ENCODE data around the gene FBXW9.
A peak's percentile ranks its signal among the peaks of the same experiment; 100 is the strongest.
"Not testable (repeated sequence)": the region's sequence is repeated elsewhere in the genome, so short reads cannot be mapped to it uniquely, and the experiment has no call there.

The FBXW9 gene

DNA sequence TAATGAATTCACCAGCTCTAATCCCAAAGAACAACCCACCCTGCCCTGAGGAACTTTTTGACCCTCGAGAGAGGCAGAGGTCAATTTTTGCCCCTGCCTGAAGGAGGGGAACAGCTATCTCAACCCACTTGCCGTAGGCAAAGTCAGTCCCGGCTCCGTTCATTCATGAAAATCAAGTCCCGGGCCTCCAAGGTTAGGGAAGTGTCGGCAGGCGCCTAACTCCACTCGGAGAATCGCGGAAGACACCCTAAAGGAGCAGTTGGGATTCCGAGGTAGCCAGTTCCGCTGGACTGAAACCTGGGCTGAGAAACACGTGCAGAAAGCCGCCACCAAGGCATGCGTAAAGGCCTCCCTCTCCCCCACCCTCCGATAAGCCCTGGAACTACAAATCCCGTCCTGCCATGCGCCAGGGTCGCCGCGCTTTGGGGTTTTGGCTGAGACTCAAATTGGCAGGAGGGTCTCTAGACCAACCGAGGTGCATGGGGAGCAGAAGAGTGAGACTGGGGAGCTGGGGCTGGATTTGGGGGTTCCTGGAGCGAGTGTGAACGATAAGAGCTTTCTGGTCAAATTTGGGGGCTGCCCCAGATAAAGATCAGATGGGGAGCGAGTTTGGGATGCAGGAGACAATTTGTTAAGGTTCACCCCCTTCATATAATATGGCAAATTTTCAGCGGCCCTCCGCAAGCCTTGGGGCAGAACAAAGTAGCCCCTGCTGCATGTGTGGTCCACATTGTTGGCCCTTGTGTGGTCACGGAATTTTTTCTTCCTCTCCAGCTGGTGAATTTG, 27.4 kb upstream of the FBXW9 start, which contains the start of gene TNPO2:
Gene TNPO2, minus strand, starts transcription at position 292 of the 786 bp plus-strand sequence. CDS start 2,955 bp downstream, outside the sequence.
- Histone ChIP-seq H3K4me1 (ENCODE audit: control insufficient read depth, insufficient read depth, low read length) (peaks cover 29% of the 10 kb centered on the region), H3K27me3 (replicated peaks; ENCODE audit: control insufficient read depth, insufficient read depth, low read length) (no peaks in the 10 kb centered on the region), H3K9me3 (ENCODE audit: control insufficient read depth, low read length) (no peaks in the 10 kb centered on the region), H3K36me3 (ENCODE audit: control insufficient read depth, insufficient read depth, low read length, severe bottlenecking) (peaks cover 12% of the 10 kb centered on the region), H3K4me3 (ENCODE audit: low read length) (peak within 1 kb of the TSS; percentile 97), H3K9ac (ENCODE audit: low read length) (peak within 1 kb of the TSS; percentile 99)
- DNase-seq (ENCODE audit: low read depth), result peak; percentile 70

DNA sequence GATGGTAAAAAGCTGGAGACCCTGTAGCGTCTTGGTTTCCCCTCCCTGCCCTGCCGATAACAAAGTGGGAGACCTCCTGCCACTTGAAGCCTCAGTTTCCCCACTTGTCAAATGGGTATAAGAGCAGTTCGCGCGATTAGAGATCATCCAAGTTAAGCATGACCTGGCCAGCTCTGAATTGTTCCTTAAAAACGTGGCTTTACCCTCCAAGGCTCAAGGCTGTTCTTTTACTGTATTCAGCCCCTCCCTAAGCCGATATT, 26.9 kb upstream of the FBXW9 start:
- peaks cover 12% of the 10 kb centered on the region for H3K36me3 ChIP-seq (ENCODE audit: control insufficient read depth, insufficient read depth, low read length, severe bottlenecking)
- DNase-seq (ENCODE audit: low read depth), result peak; percentile 27
- no peaks in the 10 kb centered on the region for H3K9me3 ChIP-seq (ENCODE audit: control insufficient read depth, low read length)
- H3K9ac ChIP-seq (ENCODE audit: low read length), result peak overlapping the region; percentile 99
- peak overlapping the region; percentile 97 for H3K4me3 ChIP-seq (ENCODE audit: low read length)
- H3K27me3 ChIP-seq (replicated peaks; ENCODE audit: control insufficient read depth, insufficient read depth, low read length), result no peaks in the 10 kb centered on the region
- peaks cover 34% of the 10 kb centered on the region for H3K4me1 ChIP-seq (ENCODE audit: control insufficient read depth, insufficient read depth, low read length)

DNA sequence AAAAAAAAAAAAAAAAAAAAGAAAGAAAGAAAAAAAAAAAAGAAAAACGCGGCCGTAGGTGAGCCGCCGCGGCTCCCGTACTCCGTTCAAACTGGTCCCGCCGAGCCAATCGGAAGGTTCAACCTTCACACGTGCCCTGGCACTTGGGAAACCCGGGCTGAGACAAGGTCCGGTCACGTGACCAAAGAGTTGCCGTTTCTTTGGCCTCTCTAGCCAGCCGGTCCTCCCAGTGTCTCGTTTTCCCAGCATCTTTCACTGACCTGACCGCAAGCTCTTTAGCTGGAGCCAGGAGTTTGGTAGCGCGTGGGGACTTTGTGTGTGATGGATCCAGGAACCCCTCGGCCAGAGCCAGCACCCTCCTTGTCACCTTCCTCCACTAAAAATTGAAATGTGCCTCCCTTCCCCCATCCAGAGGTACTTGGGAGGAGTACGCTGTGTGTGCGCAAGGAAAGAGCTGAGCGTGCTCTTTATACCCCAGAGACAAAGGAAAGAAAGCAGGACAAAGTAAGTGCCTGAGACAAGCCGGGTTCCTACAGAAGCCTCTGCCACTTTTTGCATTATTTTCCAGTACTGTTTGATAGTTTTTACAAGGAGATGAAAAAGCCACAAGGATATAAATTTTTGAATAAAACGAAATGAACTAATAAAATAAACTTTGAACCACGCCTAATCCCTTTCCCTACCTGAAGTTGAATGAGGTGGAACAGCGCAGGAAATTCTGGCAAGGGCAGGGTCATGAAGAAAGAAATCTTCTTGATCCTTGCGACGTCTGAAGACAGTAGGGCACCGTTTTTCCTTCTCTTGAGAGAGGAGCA, 26.3 kb upstream of the FBXW9 start:
- Histone ChIP-seq H3K9me3 (ENCODE audit: control insufficient read depth, low read length) (no peaks in the 10 kb centered on the region), H3K9ac (ENCODE audit: low read length) (peak overlapping the region; percentile 99), H3K36me3 (ENCODE audit: control insufficient read depth, insufficient read depth, low read length, severe bottlenecking) (peaks cover 10% of the 10 kb centered on the region), H3K4me3 (ENCODE audit: low read length) (peak overlapping the region; percentile 97), H3K4me1 (ENCODE audit: control insufficient read depth, insufficient read depth, low read length) (peaks cover 34% of the 10 kb centered on the region), H3K27me3 (replicated peaks; ENCODE audit: control insufficient read depth, insufficient read depth, low read length) (no peaks in the 10 kb centered on the region)
- DNase-seq (ENCODE audit: low read depth), result peak; percentile 100

DNA sequence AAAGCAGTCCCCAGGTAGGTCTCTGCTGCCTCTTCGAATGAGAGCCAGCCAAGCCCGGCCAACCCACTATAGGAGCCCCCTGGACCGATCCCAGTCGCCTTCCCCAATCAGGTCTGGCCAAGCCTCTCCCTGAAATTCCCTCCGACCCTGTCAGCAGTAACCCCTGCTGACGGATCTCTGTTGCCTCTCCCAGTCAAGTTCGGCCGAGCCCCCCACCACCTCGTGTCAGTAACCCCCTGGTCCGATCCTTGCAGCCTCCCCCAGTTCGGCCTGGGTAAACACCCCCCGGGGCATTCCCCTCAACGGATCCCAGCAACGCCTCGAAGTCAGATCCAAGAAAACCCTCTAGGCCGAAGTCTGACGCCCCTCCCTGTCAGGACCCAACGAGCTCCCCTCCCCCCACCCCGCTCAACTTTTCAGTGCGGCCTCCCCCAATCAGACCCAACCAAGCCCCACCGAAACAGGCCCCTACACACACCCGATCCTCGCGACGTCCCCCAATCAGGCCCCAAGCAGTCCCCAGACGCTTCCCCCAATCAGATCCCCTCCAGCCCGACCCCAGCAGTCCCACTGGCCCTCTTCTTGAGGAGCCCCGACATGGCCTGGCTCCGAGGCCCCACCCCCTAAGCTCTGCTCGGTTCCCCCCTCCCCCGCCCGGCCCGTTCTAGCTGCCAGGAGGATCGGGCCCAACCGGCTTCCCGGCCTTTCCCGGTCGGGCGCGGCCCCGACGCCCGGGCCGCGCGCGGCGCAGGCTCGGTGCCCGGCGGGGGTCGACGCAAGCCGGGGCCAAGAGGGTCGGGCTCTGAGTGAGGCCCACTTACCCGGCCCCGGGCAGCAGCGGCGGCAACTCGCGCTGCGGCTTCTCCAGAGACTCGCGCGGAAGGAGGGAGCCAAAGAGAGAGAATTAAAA, 25.5 kb upstream of the FBXW9 start:
- H3K27me3 ChIP-seq (replicated peaks; ENCODE audit: control insufficient read depth, insufficient read depth, low read length), result no peaks in the 10 kb centered on the region
- H3K4me1 ChIP-seq (ENCODE audit: control insufficient read depth, insufficient read depth, low read length), result peaks cover 34% of the 10 kb centered on the region
- H3K4me3 ChIP-seq (ENCODE audit: low read length), result peak overlapping the region; percentile 97
- peaks cover 15% of the 10 kb centered on the region for H3K36me3 ChIP-seq (ENCODE audit: control insufficient read depth, insufficient read depth, low read length, severe bottlenecking)
- H3K9ac ChIP-seq (ENCODE audit: low read length), result peak overlapping the region; percentile 99
- no peaks in the 10 kb centered on the region for H3K9me3 ChIP-seq (ENCODE audit: control insufficient read depth, low read length)
- peak; percentile 89 for DNase-seq (ENCODE audit: low read depth)

DNA sequence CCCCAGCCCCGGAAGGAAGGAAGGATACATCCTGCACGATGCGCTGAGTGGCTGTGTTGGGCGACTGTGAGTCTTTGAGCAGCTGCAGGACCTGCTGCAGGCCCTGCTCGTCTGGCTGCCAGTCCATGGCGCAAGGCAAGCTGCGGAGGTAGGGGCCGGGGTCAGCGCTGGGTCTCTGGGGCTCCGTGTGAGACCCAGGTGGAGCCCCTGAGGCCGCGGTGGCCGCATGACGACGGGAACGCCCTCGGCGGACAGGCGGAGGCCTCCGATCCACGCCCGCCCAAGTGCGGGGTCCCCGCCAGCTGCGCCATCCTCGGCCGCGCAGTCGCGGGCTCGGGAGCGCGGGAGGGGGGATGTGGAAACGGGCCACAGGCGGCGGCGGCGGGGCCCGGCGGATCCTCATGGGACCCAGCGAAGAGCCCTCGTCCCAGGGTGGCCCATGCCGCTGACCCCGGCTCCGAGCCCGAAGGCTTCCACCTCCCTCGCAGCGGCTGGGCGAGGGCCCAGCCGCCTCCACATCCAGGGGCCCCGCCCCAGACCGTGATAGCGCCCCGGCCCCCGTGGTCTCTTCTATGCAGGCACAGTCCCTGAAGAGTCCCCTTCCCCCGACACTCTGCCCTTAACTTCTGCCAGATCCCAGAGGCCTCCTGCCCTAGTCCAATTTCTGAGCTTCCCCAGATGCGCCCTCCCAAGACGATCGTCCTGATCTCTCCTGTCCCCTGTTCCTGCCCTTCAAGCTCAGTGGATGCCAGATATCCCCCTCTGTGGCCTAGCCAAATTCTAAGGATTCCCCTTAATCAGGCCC, 24.6 kb upstream of the FBXW9 start:
- H3K27me3 ChIP-seq (replicated peaks; ENCODE audit: control insufficient read depth, insufficient read depth, low read length), result no peaks in the 10 kb centered on the region
- DNase-seq (ENCODE audit: low read depth), result peak; percentile 62
- H3K4me1 ChIP-seq (ENCODE audit: control insufficient read depth, insufficient read depth, low read length), result peaks cover 34% of the 10 kb centered on the region

DNA sequence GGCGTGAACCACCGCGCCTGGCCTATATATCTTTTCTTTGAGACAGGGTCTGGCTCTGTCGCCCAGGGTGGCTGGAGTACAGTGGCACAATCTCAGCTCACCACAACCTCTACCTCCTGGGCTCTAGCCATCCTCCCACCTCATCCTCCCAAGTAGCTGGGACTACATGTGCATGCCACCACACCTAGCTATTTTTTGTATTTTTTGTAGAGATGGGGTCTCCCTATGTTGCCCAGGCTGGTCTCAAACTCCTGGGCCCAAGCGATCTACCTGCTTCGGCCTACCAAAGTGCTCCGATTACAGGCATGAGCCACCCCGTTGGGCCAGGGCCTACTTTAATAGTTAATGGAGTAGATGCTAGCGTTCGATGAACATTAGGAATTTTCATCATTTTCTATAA, 23.9 kb upstream of the FBXW9 start:
- peaks cover 28% of the 10 kb centered on the region for H3K36me3 ChIP-seq (ENCODE audit: control insufficient read depth, insufficient read depth, low read length, severe bottlenecking)
- peak overlapping the region; percentile 97 for H3K4me3 ChIP-seq (ENCODE audit: low read length)
- no peaks in the 10 kb centered on the region for H3K9me3 ChIP-seq (ENCODE audit: control insufficient read depth, low read length)
- DNase-seq (ENCODE audit: low read depth), result no peak
- H3K4me1 ChIP-seq (ENCODE audit: control insufficient read depth, insufficient read depth, low read length), result peaks cover 34% of the 10 kb centered on the region
- peak overlapping the region; percentile 99 for H3K9ac ChIP-seq (ENCODE audit: low read length)
- H3K27me3 ChIP-seq (replicated peaks; ENCODE audit: control insufficient read depth, insufficient read depth, low read length), result no peaks in the 10 kb centered on the region

More for the DNA sequence above, 24.6 kb upstream of the FBXW9 start:
- peaks cover 20% of the 10 kb centered on the region for H3K36me3 ChIP-seq (ENCODE audit: control insufficient read depth, insufficient read depth, low read length, severe bottlenecking)
- peak overlapping the region; percentile 99 for H3K9ac ChIP-seq (ENCODE audit: low read length)
- peak overlapping the region; percentile 97 for H3K4me3 ChIP-seq (ENCODE audit: low read length)
- H3K9me3 ChIP-seq (ENCODE audit: control insufficient read depth, low read length), result no peaks in the 10 kb centered on the region

DNA sequence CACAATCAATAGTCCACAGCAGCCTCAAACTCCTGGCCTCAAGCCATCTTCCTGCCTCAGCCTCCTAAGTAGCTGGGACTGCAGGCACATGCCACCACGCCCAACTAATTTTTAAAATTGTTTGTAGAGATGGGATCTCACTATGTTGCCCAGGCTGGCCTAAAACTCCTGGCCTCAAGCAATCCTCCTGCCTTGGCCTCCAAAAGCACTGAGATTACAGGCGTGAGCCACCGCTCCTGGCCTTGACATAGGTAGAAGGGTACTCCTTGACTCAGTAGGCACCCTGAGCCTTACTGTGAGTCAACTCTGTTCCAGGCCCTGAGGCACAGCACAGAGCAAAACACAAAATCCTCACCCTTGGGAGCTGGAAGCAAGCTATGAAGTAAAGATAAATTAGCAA, 19.5 kb upstream of the FBXW9 start:
- H3K27me3 ChIP-seq (replicated peaks; ENCODE audit: control insufficient read depth, insufficient read depth, low read length), result no peaks in the 10 kb centered on the region
- no peak for DNase-seq (ENCODE audit: low read depth)
- H3K36me3 ChIP-seq (ENCODE audit: control insufficient read depth, insufficient read depth, low read length, severe bottlenecking), result peaks cover 64% of the 10 kb centered on the region
- no peak overlapping the region for H3K4me3 ChIP-seq (ENCODE audit: low read length)
- peaks cover 19% of the 10 kb centered on the region for H3K4me1 ChIP-seq (ENCODE audit: control insufficient read depth, insufficient read depth, low read length)
- no peak overlapping the region for H3K9ac ChIP-seq (ENCODE audit: low read length)
- H3K9me3 ChIP-seq (ENCODE audit: control insufficient read depth, low read length), result no peaks in the 10 kb centered on the region

DNA sequence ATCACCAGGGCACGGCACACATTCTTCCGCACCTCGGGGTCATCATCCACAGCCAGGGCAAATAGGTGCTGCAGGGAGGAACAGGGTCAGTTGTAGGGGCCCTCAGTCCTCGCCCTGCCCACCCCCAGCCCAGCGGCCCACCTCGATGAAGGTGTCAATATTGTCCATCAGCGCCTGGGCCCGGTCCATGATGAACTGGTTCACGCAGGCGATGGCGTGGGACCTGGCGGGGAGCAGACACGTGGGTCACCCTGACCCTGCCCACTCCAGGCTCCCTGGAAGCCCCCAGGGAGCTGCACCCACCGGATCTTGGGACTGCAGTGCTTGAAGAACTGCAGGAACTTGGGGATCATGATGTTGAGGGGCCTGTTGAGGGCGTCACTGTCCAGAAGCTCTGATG, 18.7 kb upstream of the FBXW9 start:
- no peak for DNase-seq (ENCODE audit: low read depth)
- peaks cover 12% of the 10 kb centered on the region for H3K4me1 ChIP-seq (ENCODE audit: control insufficient read depth, insufficient read depth, low read length)
- H3K9me3 ChIP-seq (ENCODE audit: control insufficient read depth, low read length), result no peaks in the 10 kb centered on the region
- no peak overlapping the region for H3K4me3 ChIP-seq (ENCODE audit: low read length)
- H3K36me3 ChIP-seq (ENCODE audit: control insufficient read depth, insufficient read depth, low read length, severe bottlenecking), result peaks cover 72% of the 10 kb centered on the region
- H3K27me3 ChIP-seq (replicated peaks; ENCODE audit: control insufficient read depth, insufficient read depth, low read length), result no peaks in the 10 kb centered on the region
- H3K9ac ChIP-seq (ENCODE audit: low read length), result no peak overlapping the region

DNA sequence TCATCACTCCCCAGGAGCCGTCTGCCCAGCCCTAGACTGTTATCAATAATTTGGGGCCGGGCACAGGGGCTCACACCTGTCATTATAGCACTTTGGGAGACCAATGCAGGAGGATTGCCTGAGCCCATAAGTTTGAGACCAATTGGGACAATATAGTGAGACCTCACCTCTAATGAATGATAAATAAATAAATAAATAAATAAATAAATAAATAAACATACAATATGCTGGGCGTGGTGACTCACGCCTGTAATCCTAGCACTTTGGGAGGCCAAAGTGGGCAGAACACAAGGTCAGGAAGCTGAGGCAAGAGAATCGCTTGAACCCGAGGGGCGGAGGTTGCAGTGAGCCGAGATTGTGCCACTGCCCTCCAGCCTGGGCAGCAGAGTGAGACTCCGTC, 16.9 kb upstream of the FBXW9 start:
- H3K36me3 ChIP-seq (ENCODE audit: control insufficient read depth, insufficient read depth, low read length, severe bottlenecking), result peaks cover 82% of the 10 kb centered on the region
- H3K4me3 ChIP-seq (ENCODE audit: low read length); H3K4me1 ChIP-seq (ENCODE audit: control insufficient read depth, insufficient read depth, low read length); H3K9ac ChIP-seq (ENCODE audit: low read length); DNase-seq (ENCODE audit: low read depth); H3K9me3 ChIP-seq (ENCODE audit: control insufficient read depth, low read length); H3K27me3 ChIP-seq (replicated peaks; ENCODE audit: control insufficient read depth, insufficient read depth, low read length): not testable (repeated sequence)

DNA sequence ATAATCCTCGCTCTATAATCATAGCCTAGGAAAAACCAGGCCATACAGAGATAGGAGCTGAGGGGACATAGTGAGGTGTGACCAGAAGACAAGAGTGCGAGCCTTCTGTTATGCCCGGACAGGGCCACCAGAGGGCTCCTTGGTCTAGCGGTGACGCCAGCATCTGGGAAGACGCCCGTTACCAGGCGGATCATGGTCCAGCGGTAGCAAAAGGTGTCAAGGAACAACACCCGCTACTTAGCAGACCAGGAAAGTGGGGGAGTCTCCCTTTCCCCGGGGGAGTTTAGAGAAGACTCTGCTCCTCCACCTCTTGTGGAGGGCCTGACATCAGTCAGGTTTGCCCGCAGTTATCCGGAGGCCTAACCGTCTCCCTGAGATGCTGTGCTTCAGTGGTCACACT, 15.6 kb upstream of the FBXW9 start:
- H3K9me3 ChIP-seq (ENCODE audit: control insufficient read depth, low read length); H3K4me3 ChIP-seq (ENCODE audit: low read length); DNase-seq (ENCODE audit: low read depth); H3K4me1 ChIP-seq (ENCODE audit: control insufficient read depth, insufficient read depth, low read length); H3K9ac ChIP-seq (ENCODE audit: low read length); H3K27me3 ChIP-seq (replicated peaks; ENCODE audit: control insufficient read depth, insufficient read depth, low read length): not testable (repeated sequence)
- H3K36me3 ChIP-seq (ENCODE audit: control insufficient read depth, insufficient read depth, low read length, severe bottlenecking), result peaks cover 84% of the 10 kb centered on the region

Measured in adipocyte (in vitro differentiated cells).